ENCODE results near the gene TRA2A. TPM values are rescaled to one million over a fixed set of nuclear protein-coding genes. Genes with fewer than 3 reads are reported as not detected.

Gene TRA2A
- total and polyA plus RNA-seq, 10 of the 15 experiments (the other 5 are each of a cell fraction or from before 2014, with no cell fraction given) = 25.0 to 224 (median 91.3) TPM

DNA sequence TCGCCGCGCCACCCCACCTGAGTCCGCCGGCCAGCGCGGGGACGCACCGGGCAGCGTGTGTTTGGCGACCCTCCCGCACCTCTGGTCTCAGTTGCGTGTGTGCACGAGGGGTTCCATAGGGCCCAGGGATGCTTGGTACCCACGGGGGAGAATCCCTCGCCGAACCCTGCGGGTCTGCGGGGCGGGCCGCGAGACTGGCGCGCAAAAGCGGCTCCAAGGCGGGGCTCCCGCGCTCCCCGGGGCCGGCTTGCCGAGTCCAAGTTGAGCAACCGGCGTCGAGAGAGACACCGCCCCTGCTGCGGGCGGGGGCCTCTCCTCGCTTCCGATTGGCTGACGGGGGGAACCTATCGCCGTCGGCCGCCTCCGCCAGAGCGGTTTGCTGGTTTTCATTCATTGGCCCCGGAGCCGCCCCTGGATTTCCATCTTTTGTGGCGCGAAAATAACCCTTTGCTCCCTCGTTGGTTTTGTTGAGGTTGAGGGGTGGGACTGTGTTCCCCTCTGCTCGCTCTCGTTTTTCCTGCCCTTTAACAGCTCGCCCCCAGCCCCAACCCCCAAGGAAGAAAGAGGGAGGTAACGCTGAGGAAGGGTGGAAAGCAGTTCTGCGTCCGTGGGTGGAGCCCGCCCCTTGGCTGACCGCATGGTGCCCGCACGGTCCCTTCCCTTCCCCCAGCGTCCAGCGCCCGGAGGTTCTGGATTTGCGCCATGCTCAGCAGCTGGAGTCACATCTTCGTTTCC is 57.5 kb downstream of the TRA2A start (continued):
- TF ChIP-seq, protein P1, sequence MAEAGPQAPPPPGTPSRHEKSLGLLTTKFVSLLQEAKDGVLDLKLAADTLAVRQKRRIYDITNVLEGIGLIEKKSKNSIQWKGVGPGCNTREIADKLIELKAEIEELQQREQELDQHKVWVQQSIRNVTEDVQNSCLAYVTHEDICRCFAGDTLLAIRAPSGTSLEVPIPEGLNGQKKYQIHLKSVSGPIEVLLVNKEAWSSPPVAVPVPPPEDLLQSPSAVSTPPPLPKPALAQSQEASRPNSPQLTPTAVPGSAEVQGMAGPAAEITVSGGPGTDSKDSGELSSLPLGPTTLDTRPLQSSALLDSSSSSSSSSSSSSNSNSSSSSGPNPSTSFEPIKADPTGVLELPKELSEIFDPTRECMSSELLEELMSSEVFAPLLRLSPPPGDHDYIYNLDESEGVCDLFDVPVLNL (IDR thresholded peaks at IDR 0.05; ENCODE audit: low read depth, low read length) = peak; percentile 84
- TF ChIP-seq SMAD1 (IDR thresholded peaks at IDR 0.05; ENCODE audit: low read depth, partially characterized antibody) (no peak), BHLHE40 (IDR thresholded peaks at IDR 0.05; ENCODE audit: borderline replicate concordance in 1 of 2, low read depth in 2 of 2, low read length in 1 of 2) (peak in 1 of 2 experiments; percentile 50; a peak in 2 of 4 replicates), NFYB (IDR thresholded peaks at IDR 0.05; ENCODE audit: insufficient read depth, low read depth, low read length) (peak; percentile 92), RCOR1 (conservative IDR thresholded peaks at IDR 0.05; ENCODE audit: low read depth, low read length) (no peak), KDM1A (IDR thresholded peaks at IDR 0.05; ENCODE audit: borderline replicate concordance) (no peak), RAD21 (IDR thresholded peaks at IDR 0.05; ENCODE audit: insufficient read depth, low read depth, low read length) (no peak), MTA3 (IDR thresholded peaks at IDR 0.05; ENCODE audit: borderline replicate concordance, low read length) (no peak), CREM (IDR thresholded peaks at IDR 0.05; ENCODE audit: low read depth) (no peak; the same call in 1 of the 2 replicates), SREBF2 (IDR thresholded peaks at IDR 0.05; ENCODE audit: low read length) (no peak), MYC (IDR thresholded peaks at IDR 0.05; ENCODE audit: insufficient read depth, insufficient read length, insufficient replicate concordance, low read length, severe bottlenecking) (peak; percentile 20), TBL1XR1 (IDR thresholded peaks at IDR 0.05; ENCODE audit: low read depth, low read length) (no peak), KLF5 (IDR thresholded peaks at IDR 0.05; ENCODE audit: partially characterized antibody) (peak; percentile 69), RB1 (IDR thresholded peaks at IDR 0.05; ENCODE audit: borderline replicate concordance) (peak; percentile 97; the same call in 1 of the 2 replicates), SUZ12 (IDR thresholded peaks at IDR 0.05; ENCODE audit: unreplicated experiment) (no peak), YY1 (IDR thresholded peaks at IDR 0.05; ENCODE audit: low read depth, low read length) (0 out of 2 replicates have a peak, but pooled peaks have one; percentile 52), GABPA (IDR thresholded peaks at IDR 0.05; ENCODE audit: low read depth) (no peak), NBN (IDR thresholded peaks at IDR 0.05) (peak; percentile 69; the same call in 1 of the 2 replicates)
- TF ChIP-seq, protein P2, sequence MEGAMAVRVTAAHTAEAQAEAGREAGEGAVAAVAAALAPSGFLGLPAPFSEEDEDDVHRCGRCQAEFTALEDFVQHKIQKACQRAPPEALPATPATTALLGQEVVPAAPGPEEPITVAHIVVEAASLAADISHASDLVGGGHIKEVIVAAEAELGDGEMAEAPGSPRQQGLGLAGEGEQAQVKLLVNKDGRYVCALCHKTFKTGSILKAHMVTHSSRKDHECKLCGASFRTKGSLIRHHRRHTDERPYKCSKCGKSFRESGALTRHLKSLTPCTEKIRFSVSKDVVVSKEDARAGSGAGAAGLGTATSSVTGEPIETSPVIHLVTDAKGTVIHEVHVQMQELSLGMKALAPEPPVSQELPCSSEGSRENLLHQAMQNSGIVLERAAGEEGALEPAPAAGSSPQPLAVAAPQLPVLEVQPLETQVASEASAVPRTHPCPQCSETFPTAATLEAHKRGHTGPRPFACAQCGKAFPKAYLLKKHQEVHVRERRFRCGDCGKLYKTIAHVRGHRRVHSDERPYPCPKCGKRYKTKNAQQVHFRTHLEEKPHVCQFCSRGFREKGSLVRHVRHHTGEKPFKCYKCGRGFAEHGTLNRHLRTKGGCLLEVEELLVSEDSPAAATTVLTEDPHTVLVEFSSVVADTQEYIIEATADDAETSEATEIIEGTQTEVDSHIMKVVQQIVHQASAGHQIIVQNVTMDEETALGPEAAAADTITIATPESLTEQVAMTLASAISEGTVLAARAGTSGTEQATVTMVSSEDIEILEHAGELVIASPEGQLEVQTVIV (IDR thresholded peaks at IDR 0.05; ENCODE audit: borderline replicate concordance, partially characterized antibody) = no peak
- TF ChIP-seq, protein P3, sequence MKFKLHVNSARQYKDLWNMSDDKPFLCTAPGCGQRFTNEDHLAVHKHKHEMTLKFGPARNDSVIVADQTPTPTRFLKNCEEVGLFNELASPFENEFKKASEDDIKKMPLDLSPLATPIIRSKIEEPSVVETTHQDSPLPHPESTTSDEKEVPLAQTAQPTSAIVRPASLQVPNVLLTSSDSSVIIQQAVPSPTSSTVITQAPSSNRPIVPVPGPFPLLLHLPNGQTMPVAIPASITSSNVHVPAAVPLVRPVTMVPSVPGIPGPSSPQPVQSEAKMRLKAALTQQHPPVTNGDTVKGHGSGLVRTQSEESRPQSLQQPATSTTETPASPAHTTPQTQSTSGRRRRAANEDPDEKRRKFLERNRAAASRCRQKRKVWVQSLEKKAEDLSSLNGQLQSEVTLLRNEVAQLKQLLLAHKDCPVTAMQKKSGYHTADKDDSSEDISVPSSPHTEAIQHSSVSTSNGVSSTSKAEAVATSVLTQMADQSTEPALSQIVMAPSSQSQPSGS (IDR thresholded peaks at IDR 0.05; ENCODE audit: low read length) = no peak
- TF ChIP-seq, protein P4, sequence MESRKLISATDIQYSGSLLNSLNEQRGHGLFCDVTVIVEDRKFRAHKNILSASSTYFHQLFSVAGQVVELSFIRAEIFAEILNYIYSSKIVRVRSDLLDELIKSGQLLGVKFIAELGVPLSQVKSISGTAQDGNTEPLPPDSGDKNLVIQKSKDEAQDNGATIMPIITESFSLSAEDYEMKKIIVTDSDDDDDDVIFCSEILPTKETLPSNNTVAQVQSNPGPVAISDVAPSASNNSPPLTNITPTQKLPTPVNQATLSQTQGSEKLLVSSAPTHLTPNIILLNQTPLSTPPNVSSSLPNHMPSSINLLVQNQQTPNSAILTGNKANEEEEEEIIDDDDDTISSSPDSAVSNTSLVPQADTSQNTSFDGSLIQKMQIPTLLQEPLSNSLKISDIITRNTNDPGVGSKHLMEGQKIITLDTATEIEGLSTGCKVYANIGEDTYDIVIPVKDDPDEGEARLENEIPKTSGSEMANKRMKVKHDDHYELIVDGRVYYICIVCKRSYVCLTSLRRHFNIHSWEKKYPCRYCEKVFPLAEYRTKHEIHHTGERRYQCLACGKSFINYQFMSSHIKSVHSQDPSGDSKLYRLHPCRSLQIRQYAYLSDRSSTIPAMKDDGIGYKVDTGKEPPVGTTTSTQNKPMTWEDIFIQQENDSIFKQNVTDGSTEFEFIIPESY (IDR thresholded peaks at IDR 0.05) = no peak

All from GM12878 (cell line).